ENCODE results near the gene SLC20A1. TPM values are rescaled to one million over a fixed set of nuclear protein-coding genes. Genes with fewer than 3 reads are reported as not detected.

The SLC20A1 gene
- total RNA-seq, 4 donors from 2014 or later: 9.5 to 25.4 (median 20.5) TPM

GRCh38 chr2:112618383-112618782 lies 27.4 kb upstream of the SLC20A1 start:
- Histone ChIP-seq H3K27ac (no peak overlapping the region), H3K36me3 (no peaks in the 10 kb centered on the region), H3K9me3 (no peaks in the 10 kb centered on the region), H3K4me1 (no peaks in the 10 kb centered on the region), H3K4me3 (no peak overlapping the region), H3K27me3 (no peaks in the 10 kb centered on the region)
- 50 to 85% methylated on average over 1 to 5 of the region's 6 CpGs for WGBS, 2 donors (ENCODE audit: low coverage in 1 of 2)
- no peak for ATAC-seq
- no peak for TF ChIP-seq POLR2AphosphoS5 (IDR thresholded peaks at IDR 0.05)
- TF ChIP-seq POLR2A (IDR thresholded peaks at IDR 0.05): no peak
- no peak for TF ChIP-seq EP300 (IDR thresholded peaks at IDR 0.05)
- no peak for TF ChIP-seq CTCF (IDR thresholded peaks at IDR 0.05)

DNA sequence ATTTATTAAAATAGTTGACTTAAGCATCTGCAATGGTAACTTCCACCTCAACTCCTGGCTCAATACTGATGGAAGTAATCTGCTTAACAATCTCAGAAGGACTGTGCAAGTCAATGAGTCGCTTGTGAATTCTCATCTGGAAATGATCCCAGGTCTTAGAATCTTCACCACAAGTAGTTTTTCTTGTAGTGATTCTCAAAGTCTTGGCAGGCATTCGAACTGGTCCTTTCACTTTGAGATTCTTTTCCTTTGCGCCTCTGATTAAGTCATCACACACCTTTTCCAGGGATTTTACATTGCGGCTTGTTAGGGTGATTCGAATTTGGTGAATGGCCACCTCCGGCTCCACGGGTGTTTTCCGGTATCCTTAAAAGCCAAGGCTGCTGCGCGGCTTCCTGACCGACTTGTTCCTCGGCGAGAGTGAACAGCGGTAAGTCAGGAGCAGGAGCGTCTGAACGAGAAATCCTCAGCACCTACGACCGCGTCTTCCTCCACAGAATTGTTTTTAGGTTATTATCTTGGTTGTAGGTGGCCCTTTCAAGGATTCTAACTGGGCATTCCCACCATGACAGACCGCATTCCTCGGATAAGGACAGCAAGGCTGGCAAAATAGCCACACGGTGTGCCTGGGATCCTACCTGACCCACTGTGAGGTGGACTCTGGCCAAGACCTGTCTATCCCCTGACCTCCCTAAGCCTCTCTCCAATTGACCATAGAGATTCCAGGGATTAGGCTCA lies 23.8 kb upstream of the SLC20A1 start:
- Histone ChIP-seq H3K4me3 (no peak overlapping the region), H3K4me1 (peaks cover 0 to 7% (median 6%) of the 10 kb centered on the region in 3 donors), H3K27ac (peak overlapping the region in 2 of 4 donors; percentile 33 to 64), H3K9me3 (no peaks in the 10 kb centered on the region), H3K27me3 (no peaks in the 10 kb centered on the region), H3K36me3 (no peaks in the 10 kb centered on the region)
- 72 to 78% methylated on average over 15 to 20 of the region's 22 CpGs for WGBS, 2 donors (ENCODE audit: low coverage in 1 of 2)
- TF ChIP-seq POLR2A (IDR thresholded peaks at IDR 0.05) (no peak), CTCF (IDR thresholded peaks at IDR 0.05) (no peak), EP300 (IDR thresholded peaks at IDR 0.05) (no peak), POLR2AphosphoS5 (IDR thresholded peaks at IDR 0.05) (no peak)
- ATAC-seq: no peak

GRCh38 chr2:112622528-112622849 lies 23.2 kb upstream of the SLC20A1 start:
- TF ChIP-seq POLR2A (IDR thresholded peaks at IDR 0.05) (no peak), EP300 (IDR thresholded peaks at IDR 0.05) (no peak), CTCF (IDR thresholded peaks at IDR 0.05) (no peak), POLR2AphosphoS5 (IDR thresholded peaks at IDR 0.05) (no peak)
- Histone ChIP-seq H3K27ac (peak overlapping the region in 2 of 4 donors; percentile 33 to 64), H3K27me3 (no peaks in the 10 kb centered on the region), H3K4me1 (peaks cover 0 to 12% (median 6%) of the 10 kb centered on the region in 3 donors), H3K4me3 (no peak overlapping the region), H3K36me3 (no peaks in the 10 kb centered on the region), H3K9me3 (no peaks in the 10 kb centered on the region)
- WGBS, 2 donors (ENCODE audit: low coverage in 1 of 2): 22 to 62% methylated on average over 3 of the region's 3 CpGs
- peak; percentile 69 for ATAC-seq

- Histone ChIP-seq H3K4me1 (peaks cover 0 to 18% (median 6%) of the 10 kb centered on the region in 3 donors), H3K9me3 (no peaks in the 10 kb centered on the region), H3K27ac (no peak overlapping the region), H3K36me3 (no peaks in the 10 kb centered on the region), H3K4me3 (no peak overlapping the region), H3K27me3 (peaks cover 1% of the 10 kb centered on the region)
- ATAC-seq: peak; percentile 28
- TF ChIP-seq CTCF (IDR thresholded peaks at IDR 0.05): no peak
- no peak for TF ChIP-seq POLR2A (IDR thresholded peaks at IDR 0.05)
- TF ChIP-seq POLR2AphosphoS5 (IDR thresholded peaks at IDR 0.05): no peak
- no peak for TF ChIP-seq EP300 (IDR thresholded peaks at IDR 0.05)
- 59 to 96% methylated on average over 5 to 7 of the region's 11 CpGs for WGBS, 2 donors (ENCODE audit: low coverage in 1 of 2)
Observed at GRCh38 chr2:112623913-112624777, 21.6 kb upstream of the SLC20A1 start.

Measured in gastroesophageal sphincter (tissue), 4 donors.